Forelimb muscle (tissue), 1 donor: ENCODE measurements around the gene OPCML. TPM values are rescaled to one million over a fixed set of nuclear protein-coding genes. Genes with fewer than 3 reads are reported as not detected.

ENCODE experiments used
- DNase-seq: peaks from one replicate; pipeline ENCODE4 v3.0.0-alpha.2; 2013; ENCODE audit warnings: low read depth
- polyA plus RNA-seq: library from polyadenylated mRNA; unstranded; fragments of 120-200 nt; gene quantifications from one replicate; pipeline ENCODE4 v1.2.1, GENCODE V29; 2013; ENCODE audit not compliant: insufficient read length

The OPCML gene
- polyA plus RNA-seq, 1 donor, result 1.4 TPM

DNA sequence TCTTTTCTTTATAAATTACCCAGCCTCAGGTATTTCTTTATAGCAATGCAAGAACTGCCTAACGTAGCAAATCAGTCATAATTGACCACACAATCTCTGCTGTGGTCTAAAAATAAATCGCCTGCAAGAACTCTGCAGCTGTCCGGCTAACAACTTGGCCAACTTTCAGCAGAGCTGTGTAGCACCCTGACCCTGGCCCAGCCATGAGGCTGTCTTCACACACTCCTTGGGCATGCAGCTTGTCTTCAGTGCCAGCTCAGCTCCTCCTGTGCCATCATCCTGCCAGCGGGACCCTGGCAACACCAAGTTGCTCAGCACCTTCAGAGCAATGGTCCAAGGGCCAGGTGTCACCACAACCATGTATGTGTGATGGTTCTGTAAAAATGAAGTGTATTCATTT lies 355.6 kb downstream of the OPCML start:
- DNase-seq, result no peak

- no peak for DNase-seq
Measured at GRCh38 chr11:133175103-133175502, 357.2 kb downstream of the OPCML start.

- DNase-seq, result no peak
Measured at GRCh38 chr11:133173810-133174412, 358.4 kb downstream of the OPCML start.

GRCh38 chr11:133172349-133172748 lies 360.0 kb downstream of the OPCML start:
- no peak for DNase-seq

GRCh38 chr11:133171374-133171773 lies 360.9 kb downstream of the OPCML start:
- no peak for DNase-seq

- DNase-seq, result no peak
Measured at GRCh38 chr11:133168016-133168415, 364.3 kb downstream of the OPCML start.

DNA sequence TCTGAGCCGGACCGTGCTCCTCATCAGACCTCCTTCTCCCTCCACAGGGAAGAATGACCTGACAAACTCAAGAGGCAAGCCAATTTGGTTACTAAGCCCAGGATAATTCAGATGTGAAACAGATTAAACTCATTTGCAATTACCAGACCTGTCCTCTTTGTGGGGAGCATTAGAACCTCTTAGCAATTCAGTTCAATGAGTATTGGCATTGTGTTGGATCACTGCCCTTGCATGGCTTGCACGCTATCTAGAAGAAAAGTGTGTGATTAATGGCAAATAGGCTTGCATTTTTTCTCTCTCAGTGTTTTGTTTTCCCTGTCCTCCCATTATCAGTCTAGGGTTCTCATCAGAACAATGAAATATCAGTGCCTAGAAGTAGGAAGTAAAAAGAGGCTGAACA lies 365.6 kb downstream of the OPCML start:
- DNase-seq, result no peak

DNA sequence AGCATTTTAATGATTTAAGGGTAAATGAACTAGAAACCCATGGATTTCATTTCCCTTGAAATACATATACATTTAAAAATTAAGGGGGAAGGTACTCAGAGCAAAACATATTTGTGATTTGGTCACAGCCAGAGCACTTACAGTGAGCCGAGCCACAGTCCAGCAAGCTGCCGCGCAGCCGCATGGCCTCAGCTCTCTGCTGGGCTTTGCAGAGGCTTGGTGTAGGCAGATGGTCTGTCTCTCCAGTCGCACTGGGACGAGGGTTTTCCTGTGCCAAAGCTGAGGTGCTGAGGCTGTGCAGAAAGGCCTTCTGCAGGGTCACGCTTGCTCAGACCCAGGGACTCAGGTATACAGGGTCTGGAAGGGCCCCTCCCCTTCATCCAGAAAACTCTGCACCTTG lies 367.3 kb downstream of the OPCML start:
- DNase-seq, result no peak

- peak; percentile 14 for DNase-seq
Measured at GRCh38 chr11:133163463-133164419, 368.6 kb downstream of the OPCML start.

DNA sequence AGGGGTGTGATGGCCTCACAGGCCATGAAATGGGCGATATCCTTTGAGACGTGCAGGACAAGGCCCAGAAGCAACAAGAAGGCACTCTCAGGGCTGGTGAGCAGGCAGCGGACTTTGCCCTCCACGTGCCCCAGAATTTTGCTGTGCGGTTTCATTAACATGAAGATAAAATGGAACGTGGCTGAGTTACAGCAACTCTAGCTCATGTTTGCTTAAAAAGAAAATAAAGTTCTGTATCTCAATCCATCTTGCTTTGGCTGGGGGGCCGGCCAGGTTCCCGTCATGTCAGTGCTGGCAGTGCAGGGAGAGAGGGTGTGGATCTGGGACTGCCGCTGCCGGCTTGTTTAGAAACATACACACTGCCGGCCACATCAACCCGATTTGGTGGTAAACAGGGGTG lies 370.1 kb downstream of the OPCML start:
- DNase-seq, result no peak

DNA sequence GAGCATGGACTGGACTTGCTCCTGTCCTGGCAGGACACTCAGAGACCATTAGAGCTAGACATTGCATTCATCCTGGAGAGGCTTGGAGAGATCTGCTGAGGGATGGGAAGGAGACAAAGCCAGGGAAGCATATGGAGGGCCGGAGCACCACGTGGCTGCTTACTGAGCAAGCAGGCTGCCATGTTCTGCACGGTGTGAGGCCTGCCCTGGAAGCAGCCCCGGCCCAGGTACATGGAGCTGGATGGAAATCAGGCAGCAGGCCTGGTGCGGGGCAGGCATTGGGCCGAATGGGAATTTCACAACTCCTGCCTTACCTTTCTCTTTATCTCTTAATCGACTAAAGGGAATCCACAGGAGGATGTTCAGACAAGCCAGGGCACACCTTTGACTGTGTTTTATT lies 371.5 kb downstream of the OPCML start:
- no peak for DNase-seq

DNA sequence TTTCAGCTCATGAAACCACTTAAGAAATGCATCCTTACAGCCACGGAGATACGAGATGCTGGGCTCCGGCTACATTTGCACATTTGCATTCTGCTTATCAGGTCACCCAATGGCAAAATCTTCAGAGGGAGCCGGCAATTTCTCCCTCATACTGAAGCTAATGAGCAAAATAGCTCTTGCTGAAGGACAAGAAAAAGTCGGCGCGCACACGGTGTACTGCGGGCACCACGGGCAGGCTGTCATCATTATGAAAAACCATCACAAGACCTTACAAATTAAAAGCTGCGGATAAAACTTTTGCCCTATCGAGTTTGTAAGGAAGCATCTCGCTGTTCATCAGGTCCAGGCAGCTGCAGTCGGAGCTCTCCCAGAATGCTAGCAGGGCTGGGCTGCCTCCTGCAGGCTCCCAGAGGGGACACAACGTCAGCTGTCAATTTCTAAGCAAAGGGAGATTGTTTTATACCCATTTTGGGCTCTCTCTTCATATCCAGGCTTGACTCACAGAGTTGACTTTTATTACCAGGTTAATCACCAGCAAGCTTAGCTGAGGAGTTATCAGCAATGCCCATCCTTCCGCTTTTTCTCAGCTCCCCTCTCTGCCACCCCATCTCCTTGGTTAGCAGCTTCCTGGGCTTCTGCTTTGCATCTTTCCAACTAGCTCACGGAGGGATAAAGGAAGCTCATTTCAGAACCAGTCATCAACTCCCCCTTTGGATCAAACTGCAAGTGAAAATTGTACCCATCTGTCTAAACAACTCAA lies 375.1 kb downstream of the OPCML start:
- DNase-seq, result no peak

DNA sequence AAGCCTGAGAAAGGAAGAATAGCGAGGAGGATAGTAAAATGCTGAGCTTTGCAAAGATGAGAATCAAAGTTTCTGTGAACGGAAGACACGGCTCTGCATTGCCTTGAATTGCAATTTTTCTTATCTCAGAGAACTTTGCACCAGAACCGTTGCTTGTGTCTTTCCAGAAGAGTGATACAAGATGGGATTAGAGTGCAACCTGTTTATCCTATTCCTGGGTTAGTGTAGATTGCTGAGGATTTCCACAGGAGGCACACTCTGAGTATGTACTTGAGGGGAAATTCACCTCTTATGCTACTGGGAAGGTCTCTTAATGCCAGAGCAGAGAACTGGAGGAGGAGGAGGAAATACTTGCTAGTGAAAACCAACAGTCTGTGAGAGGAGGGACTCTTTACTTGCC lies 377.5 kb downstream of the OPCML start:
- DNase-seq, result no peak

DNA sequence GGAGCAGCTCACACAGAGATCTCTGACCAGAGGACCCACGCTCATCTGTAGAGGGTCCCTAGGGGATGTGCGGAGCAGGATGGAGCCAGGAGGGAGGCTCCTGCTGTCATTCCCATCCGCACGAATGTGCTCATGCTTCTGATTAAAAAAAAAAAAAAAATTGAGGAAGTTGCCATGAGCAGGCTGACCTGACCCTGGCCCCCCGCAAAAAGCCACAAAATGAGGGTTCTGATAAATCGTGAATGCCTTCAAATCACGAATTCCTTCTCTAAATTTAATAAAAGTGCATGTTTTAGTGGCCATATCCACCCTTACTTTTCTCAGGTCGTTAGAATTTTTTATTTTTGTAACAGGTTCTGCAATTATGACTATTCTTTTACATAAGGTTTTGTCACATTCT lies 378.2 kb downstream of the OPCML start:
- no peak for DNase-seq

DNA sequence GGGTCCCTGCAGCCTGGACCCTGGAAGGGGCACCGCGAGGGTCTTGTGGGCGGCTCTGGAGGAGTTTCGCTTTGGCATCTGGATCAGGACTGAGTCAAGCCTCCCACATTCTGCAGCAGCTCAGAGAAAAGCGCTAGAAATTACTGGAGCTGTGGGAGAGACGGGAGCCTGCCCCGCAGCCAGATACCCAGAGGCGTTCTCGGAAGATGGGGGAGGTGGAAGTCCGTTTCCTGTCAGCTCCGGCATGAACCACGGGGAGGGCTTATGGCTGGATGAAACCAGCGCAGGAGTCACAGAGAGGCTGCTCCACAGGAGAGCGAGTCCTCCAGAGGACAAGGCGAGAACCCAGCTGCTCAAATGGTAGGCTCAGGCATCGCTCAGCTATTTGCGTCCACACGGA lies 379.3 kb downstream of the OPCML start:
- DNase-seq, result no peak

GRCh38 chr11:133149698-133150097 lies 382.6 kb downstream of the OPCML start:
- no peak for DNase-seq

GRCh38 chr11:133147625-133148024 lies 384.7 kb downstream of the OPCML start:
- DNase-seq, result no peak

DNA sequence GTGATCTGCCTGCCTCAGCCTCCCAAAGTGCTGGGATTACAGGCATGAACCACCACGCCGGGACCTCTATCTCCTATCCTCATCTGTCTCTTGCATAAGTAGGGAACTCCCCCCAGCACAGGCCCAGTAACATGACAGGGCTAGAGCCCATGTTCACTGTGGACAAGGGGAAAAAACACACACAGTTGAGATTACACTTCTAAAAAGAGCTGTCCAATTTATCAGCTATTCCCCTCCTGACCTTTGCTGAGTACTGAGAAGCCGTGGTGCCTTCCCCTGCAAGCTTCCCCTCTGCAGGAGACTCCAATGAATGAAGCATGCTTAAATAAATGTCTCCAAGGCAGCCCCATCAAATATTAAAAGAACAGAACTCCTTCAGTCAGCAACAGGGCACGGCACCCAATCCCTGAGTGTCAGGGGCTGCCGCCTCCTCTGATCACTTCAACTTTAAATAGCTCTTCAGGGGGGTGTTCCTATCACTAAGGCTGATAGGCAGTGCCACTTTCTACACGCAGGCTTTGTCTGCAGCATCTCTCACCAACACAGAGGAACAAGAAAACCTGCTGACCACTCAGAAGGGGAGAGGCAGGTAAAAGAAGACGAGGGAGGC lies 385.5 kb downstream of the OPCML start:
- DNase-seq, result no peak

- DNase-seq, result no peak
Measured at GRCh38 chr11:133137939-133138338, 394.4 kb downstream of the OPCML start.

DNA sequence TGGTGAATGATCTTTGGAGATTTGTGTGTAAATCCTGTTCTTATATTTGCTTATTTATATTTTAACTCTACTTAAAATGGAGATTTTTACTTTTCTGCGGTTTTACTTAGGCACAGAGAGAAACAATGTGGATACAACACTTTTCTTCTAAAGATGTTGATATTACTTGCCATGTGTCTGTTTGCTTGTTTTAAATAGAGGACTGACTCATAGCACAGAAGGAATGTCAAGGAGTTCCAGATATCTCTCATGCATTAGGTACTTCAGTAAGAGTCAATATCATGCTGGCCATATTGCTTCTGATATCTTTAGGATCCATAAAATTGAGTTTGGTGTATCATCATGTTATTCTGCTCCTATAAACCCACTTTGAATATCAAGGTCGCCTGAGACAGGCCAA lies 395.0 kb downstream of the OPCML start:
- no peak for DNase-seq

DNA sequence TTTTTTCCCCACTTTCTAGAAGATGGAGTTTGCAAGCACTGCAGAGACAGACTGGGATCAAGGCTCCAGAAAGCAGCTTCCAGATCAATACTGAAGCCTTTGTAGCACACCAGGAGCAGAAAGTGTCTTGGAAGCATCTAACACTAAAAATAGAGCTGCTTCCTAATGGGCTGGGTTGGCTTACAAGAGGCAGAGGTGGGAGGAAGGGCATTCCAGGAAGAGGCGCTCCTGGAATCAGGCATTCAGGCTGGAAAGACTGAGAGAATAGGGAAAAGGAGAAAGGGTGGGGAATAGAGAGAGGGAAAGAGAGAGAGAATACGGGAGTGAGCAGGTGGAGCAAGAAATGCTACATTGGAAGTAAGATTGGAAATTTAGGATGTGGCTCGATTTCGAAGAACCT lies 395.9 kb downstream of the OPCML start:
- DNase-seq, result no peak
